ENCODE measurements around the gene POU3F1.
"Not testable (repeated sequence)": the region's sequence is repeated elsewhere in the genome, so short reads cannot be mapped to it uniquely, and the experiment has no call there.

- TF ChIP-seq CTCF (IDR thresholded peaks at IDR 0.05; ENCODE audit: low read depth, low read length); EZH2phosphoT487 (IDR thresholded peaks at IDR 0.05; ENCODE audit: low read depth): not testable (repeated sequence)
Observed at GRCh38 chr1:38032992-38033391, 13.6 kb downstream of the POU3F1 start.

Data from OCI-LY3 (cell line).